Spleen (tissue), 11 donors: ENCODE data around the gene ZNF804B. TPM values are rescaled to one million over a fixed set of nuclear protein-coding genes. Genes with fewer than 3 reads are reported as not detected.
A peak's percentile ranks its signal among the peaks of the same experiment; 100 is the strongest.

Experiments used
- DNase-seq: peaks from one replicate; pipeline ENCODE4 v3.0.0-alpha.2; 2020
- H3K27ac ChIP-seq, 8 donors: fragments of 200-600 bp; sonication (generic) in 7 of 8; 1 replicate in 4 of 8; 2 replicates in 4 of 8; pipeline versions ENCODE4 v1.5.0 to v1.8.0; 2016 to 2021; ENCODE audit warnings: inconsistent platforms in 4 of 8, mild to moderate bottlenecking in 4 of 8, moderate library complexity in 1 of 8
- H3K27me3 ChIP-seq, 7 donors: fragments of 200-600 bp; sonication (generic) in 6 of 7; replicated peaks in 1 of 7; 1 replicate in 4 of 7; 2 replicates in 3 of 7; pipeline versions ENCODE4 v1.5.0 to v1.8.0; 2016 to 2021; ENCODE audit warnings: inconsistent platforms in 3 of 7, mild to moderate bottlenecking in 1 of 7
- H3K36me3 ChIP-seq, 6 donors: fragments of 200-600 bp; sonication (generic) in 5 of 6; 1 replicate in 4 of 6; 2 replicates in 2 of 6; pipeline versions ENCODE4 v1.5.0 to v1.8.0; 2016 to 2021; ENCODE audit warnings: inconsistent platforms in 2 of 6
- H3K4me1 ChIP-seq, 6 donors: fragments of 200-600 bp; sonication (generic) in 5 of 6; 1 replicate in 3 of 6; 2 replicates in 3 of 6; pipeline versions ENCODE4 v1.5.0 to v1.8.0; 2016 to 2021; ENCODE audit warnings: inconsistent platforms in 3 of 6
- H3K4me3 ChIP-seq, 8 donors: fragments of 200-600 bp; sonication (generic) in 7 of 8; 1 replicate in 4 of 8; 2 replicates in 4 of 8; pipeline versions ENCODE4 v1.5.0 to v1.8.0; 2016 to 2021; ENCODE audit warnings: inconsistent platforms in 4 of 8, mild to moderate bottlenecking in 4 of 8, moderate library complexity in 2 of 8
- H3K9me3 ChIP-seq, 8 donors: fragments of 200-600 bp; sonication (generic) in 7 of 8; 1 replicate in 4 of 8; 2 replicates in 4 of 8; pipeline versions ENCODE4 v1.5.0 to v1.8.0; 2016 to 2021; ENCODE audit warnings: inconsistent platforms in 4 of 8
- POLR2A ChIP-seq, 3 donors: fragments of 450-650 bp; IDR thresholded peaks; one replicate each; pipeline ENCODE4 v1.5.1; 2017; ENCODE audit warnings: antibody characterized with exemption in 3 of 3, mild to moderate bottlenecking in 1 of 3
- POLR2AphosphoS5 ChIP-seq, 3 donors: sonication (generic); formaldehyde crosslinking; IDR thresholded peaks; one replicate each; pipeline ENCODE4 v1.5.1; 2017; ENCODE audit warnings: antibody characterized with exemption in 3 of 3
- WGBS, 5 donors: extraction: QIAGEN DNeasy Blood & Tissue Kit in 3 of 5; methylation state at CpG; one replicate each; pipeline versions ENCODE4 v1.1.5 to v1.1.7; 2013 to 2018; 5-methylcytosine and 5-hydroxymethylcytosine counted together
- intact Hi-C: fragments of 100-400 bp; cut with DNase I; formaldehyde crosslinking; loops from one replicate; pipeline ENCODE4 v1.15.0; 2023; ENCODE audit warnings: low total_unique reads
- polyA plus RNA-seq, 3 donors: library from polyadenylated mRNA; stranded (reverse); fragments of 200-250 nt; gene quantifications; one replicate each; pipeline ENCODE4 v1.2.1, GENCODE V29; 2013
- total RNA-seq, 7 donors: library from RNA; depleted of rRNA in 3 of 7; stranded (reverse); fragments of >200 nt in 3 of 7; fragmentation: NEBNext Ultra II Directional in 4 of 7; extraction: Animal tissue kit (Norgen Biotek cat#: 25700) in 4 of 7; gene quantifications; one replicate each; pipeline versions ENCODE4 v1.1.0 to v1.2.1, GENCODE V29; 2016 to 2021
- TF ChIP-seq, protein P1 (sequence below), 11 experiments: fragments of 200-600 bp in 7 of 11; fragments of 450-650 bp in 4 of 11; sonication (generic) in 4 of 11; IDR thresholded peaks in 8 of 11; conservative IDR thresholded peaks in 3 of 11; 1 replicate in 7 of 11; 2 replicates in 4 of 11; pipeline versions ENCODE4 v1.4.0 to v1.8.0; 2016 to 2021; ENCODE audit warnings: antibody characterized with exemption in 11 of 11, inconsistent platforms in 4 of 11, mild to moderate bottlenecking in 1 of 11
- donor health status: healthy with polysubstance abuse.
- donor health status: DM: no; HTN: no; CAD: no; lungs with moderate emphysema.
- donor health status: DM: no; HTN: no; CAD: no.
- donor health status: Bipolar disorder and iron deficiency.
- donor health status: healthy.
- donor health status: DM: no; HTN: no; CAD: no.
- donor health status: DM: yes; HTN: yes; CAD: no.

ZNF804B gene
- total and polyA plus RNA-seq, 10 donors: not detected

DNA sequence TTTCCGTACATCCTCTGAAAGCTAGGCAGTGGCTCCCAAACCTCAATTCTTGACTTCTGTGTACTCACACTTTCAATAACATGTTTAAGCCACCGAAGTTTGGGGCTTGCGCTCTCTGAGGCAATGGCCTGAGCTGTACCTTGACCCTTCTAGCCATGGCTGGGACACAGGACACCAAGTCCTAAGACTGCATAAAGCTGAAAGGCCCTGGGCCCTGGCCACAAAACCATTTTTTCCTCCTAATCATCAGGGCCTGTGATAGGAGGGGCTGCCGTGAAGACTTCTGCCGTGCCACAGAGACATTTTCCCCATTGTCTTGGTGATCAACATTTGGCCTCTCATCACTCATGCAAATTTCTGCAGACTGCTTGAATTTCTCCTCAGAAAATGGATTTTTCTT lies 252.5 kb downstream of the ZNF804B start:
- DNase-seq: peak; percentile 37
- no peaks in the 10 kb centered on the region for H3K4me1 ChIP-seq
- H3K36me3 ChIP-seq: no peaks in the 10 kb centered on the region
- intact Hi-C loops: no loop called here
- H3K9me3 ChIP-seq: peaks cover 0 to 22% (median 10%) of the 10 kb centered on the region in 8 donors
- no peak overlapping the region for H3K4me3 ChIP-seq
- TF ChIP-seq POLR2AphosphoS5 (IDR thresholded peaks at IDR 0.05): no peak
- no peak for TF ChIP-seq POLR2A (IDR thresholded peaks at IDR 0.05)
- TF ChIP-seq, protein P1, sequence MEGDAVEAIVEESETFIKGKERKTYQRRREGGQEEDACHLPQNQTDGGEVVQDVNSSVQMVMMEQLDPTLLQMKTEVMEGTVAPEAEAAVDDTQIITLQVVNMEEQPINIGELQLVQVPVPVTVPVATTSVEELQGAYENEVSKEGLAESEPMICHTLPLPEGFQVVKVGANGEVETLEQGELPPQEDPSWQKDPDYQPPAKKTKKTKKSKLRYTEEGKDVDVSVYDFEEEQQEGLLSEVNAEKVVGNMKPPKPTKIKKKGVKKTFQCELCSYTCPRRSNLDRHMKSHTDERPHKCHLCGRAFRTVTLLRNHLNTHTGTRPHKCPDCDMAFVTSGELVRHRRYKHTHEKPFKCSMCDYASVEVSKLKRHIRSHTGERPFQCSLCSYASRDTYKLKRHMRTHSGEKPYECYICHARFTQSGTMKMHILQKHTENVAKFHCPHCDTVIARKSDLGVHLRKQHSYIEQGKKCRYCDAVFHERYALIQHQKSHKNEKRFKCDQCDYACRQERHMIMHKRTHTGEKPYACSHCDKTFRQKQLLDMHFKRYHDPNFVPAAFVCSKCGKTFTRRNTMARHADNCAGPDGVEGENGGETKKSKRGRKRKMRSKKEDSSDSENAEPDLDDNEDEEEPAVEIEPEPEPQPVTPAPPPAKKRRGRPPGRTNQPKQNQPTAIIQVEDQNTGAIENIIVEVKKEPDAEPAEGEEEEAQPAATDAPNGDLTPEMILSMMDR (IDR thresholded peaks at IDR 0.05 in 8 of 11, conservative IDR thresholded peaks at IDR 0.05 in 3 of 11): no peak
- no peak overlapping the region for H3K27ac ChIP-seq
- WGBS, 5 donors: 84 to 90% (median 87%) methylated on average over 5 of the region's 5 CpGs
- H3K27me3 ChIP-seq: no peaks in the 10 kb centered on the region

DNA sequence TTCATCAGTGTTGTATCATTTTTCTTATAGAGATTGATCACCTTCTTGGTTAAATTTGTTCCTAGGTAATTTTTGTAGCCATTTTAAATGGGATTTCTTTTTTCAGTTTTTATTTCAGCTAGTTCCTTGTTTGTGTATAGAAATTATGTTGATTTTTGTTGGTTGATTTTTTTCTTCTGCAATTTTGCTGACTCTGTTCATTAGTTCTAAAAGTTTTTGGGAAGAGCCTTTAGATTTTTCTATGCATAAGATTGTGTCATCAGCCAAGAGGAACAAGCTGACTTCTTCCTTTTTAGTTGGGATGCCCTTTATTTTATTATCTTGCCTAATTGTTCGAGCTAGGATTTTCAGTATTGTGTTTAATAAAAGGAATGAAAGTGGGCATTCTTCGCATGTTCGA lies 258.2 kb downstream of the ZNF804B start:
- Histone ChIP-seq H3K27me3 (no peaks in the 10 kb centered on the region), H3K9me3 (peaks cover 0 to 15% (median 3%) of the 10 kb centered on the region in 8 donors), H3K36me3 (no peaks in the 10 kb centered on the region), H3K4me1 (no peaks in the 10 kb centered on the region), H3K27ac (no peak overlapping the region), H3K4me3 (no peak overlapping the region)
- no peak for DNase-seq
- TF ChIP-seq POLR2A (IDR thresholded peaks at IDR 0.05): no peak
- TF ChIP-seq, protein P1 (IDR thresholded peaks at IDR 0.05 in 8 of 11, conservative IDR thresholded peaks at IDR 0.05 in 3 of 11): no peak
- TF ChIP-seq POLR2AphosphoS5 (IDR thresholded peaks at IDR 0.05): no peak
- intact Hi-C loops: no loop called here
- 82 to 91% (median 86%) methylated on average over 3 of the region's 3 CpGs for WGBS, 5 donors

DNA sequence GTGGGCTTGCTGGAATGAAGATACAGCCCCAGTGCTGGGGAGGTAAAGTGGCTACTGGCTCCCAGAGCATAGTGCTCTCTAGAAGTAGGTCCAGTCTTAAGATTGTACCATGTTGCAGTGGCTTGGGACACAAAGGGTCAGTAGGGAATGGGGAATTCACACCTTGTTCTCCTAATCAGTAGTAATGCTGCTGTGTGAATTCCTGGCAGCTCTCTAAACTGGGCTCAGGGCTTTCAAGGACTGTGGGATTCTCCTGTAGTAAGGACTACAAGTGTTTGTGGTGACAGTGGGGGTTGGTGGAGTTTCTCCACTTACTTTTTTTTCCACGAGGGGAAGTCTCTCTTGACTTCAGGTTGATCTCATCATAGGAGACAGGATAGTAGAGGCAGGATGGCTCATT lies 262.2 kb downstream of the ZNF804B start:
- H3K36me3 ChIP-seq: no peaks in the 10 kb centered on the region
- DNase-seq: no peak
- H3K27ac ChIP-seq: no peak overlapping the region
- peaks cover 0 to 8% (median 0%) of the 10 kb centered on the region in 8 donors for H3K9me3 ChIP-seq
- no peak overlapping the region for H3K4me3 ChIP-seq
- no peaks in the 10 kb centered on the region for H3K4me1 ChIP-seq
- WGBS, 5 donors: 24 to 67% (median 33%) methylated on average over 1 of the region's 1 CpG
- intact Hi-C loops: no loop called here
- no peaks in the 10 kb centered on the region for H3K27me3 ChIP-seq
- TF ChIP-seq, protein P1 (IDR thresholded peaks at IDR 0.05 in 8 of 11, conservative IDR thresholded peaks at IDR 0.05 in 3 of 11): no peak
- no peak for TF ChIP-seq POLR2AphosphoS5 (IDR thresholded peaks at IDR 0.05)
- TF ChIP-seq POLR2A (IDR thresholded peaks at IDR 0.05): no peak

DNA sequence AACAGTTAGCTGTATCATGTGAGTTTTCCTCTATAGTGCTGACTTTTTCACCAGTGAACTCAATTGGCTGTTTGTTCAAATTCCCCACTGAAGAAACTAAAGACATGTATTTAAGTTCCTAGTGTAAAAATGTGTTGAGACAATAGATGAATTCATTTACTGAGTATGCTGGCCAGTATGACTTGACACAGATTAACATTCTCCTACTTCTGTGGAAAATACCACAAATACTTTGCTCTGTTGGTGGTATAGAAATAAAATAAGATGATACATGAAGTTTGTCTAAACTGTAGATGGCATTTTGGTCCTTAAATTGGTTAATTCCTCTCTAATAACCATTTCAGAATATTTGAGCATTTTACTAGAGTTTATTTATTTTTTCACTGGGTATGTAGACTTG lies 263.7 kb downstream of the ZNF804B start:
- no peak for TF ChIP-seq POLR2A (IDR thresholded peaks at IDR 0.05)
- TF ChIP-seq, protein P1 (IDR thresholded peaks at IDR 0.05 in 8 of 11, conservative IDR thresholded peaks at IDR 0.05 in 3 of 11): no peak
- TF ChIP-seq POLR2AphosphoS5 (IDR thresholded peaks at IDR 0.05): no peak
- DNase-seq: no peak
- Histone ChIP-seq H3K4me3 (no peak overlapping the region), H3K27ac (no peak overlapping the region), H3K27me3 (no peaks in the 10 kb centered on the region), H3K4me1 (no peaks in the 10 kb centered on the region), H3K36me3 (no peaks in the 10 kb centered on the region), H3K9me3 (peaks cover 0 to 8% (median 0%) of the 10 kb centered on the region in 8 donors)
- intact Hi-C loops: no loop called here
